ENCODE results near the gene TMED1.

- no peak for TF ChIP-seq TARDBP (IDR thresholded peaks at IDR 0.05)
- TF ChIP-seq ELF4 (IDR thresholded peaks at IDR 0.05), result no peak
- TF ChIP-seq FOXA1 (IDR thresholded peaks at IDR 0.05), result no peak
- no peak for TF ChIP-seq FOXM1 (IDR thresholded peaks at IDR 0.05; ENCODE audit: borderline replicate concordance)
- TF ChIP-seq SP1 (IDR thresholded peaks at IDR 0.05), result no peak
These were observed 12.3 kb downstream of the TMED1 start for GRCh38 chr19:10823690-10824089.

Data from HEK293T (cell line).